Lower leg skin (tissue), 4 donors: ENCODE results near the gene COQ9. TPM values are rescaled to one million over a fixed set of nuclear protein-coding genes. Genes with fewer than 3 reads are reported as not detected.

Experiments used
- DNase-seq, 2 donors: peaks; one replicate each; pipeline ENCODE4 v3.0.0-alpha.2; 2019; ENCODE audit warnings: low spot score in 2 of 2
- H3K4me3 ChIP-seq: fragments of 200-600 bp; sonication (generic); 2 replicates; pipeline ENCODE4 v1.5.1; 2017; ENCODE audit warnings: mild to moderate bottlenecking, low read depth; ENCODE audit not compliant: poor library complexity, severe bottlenecking
- POLR2A ChIP-seq, 2 donors: fragments of 450-650 bp; IDR thresholded peaks; one replicate each; pipeline ENCODE4 v1.6.1; 2016 to 2017; ENCODE audit warnings: antibody characterized with exemption in 2 of 2, mild to moderate bottlenecking in 1 of 2, moderate library complexity in 1 of 2
- WGBS, 2 donors: methylation state at CpG; one replicate each; pipeline ENCODE4 v1.1.5; 2018; 5-methylcytosine and 5-hydroxymethylcytosine counted together
- intact Hi-C: fragments of 100-400 bp; cut with DNase I; formaldehyde crosslinking; loops from one replicate; pipeline ENCODE4 v1.15.0; 2023; ENCODE audit warnings: low total_unique reads
- total RNA-seq, 4 donors: library from RNA; depleted of rRNA; stranded (reverse); fragments of >200 nt; gene quantifications; one replicate each; pipeline ENCODE4 v1.1.0, GENCODE V29; 2016
- TF ChIP-seq, protein P1 (sequence below), 3 donors: fragments of 450-650 bp; IDR thresholded peaks; one replicate each; pipeline ENCODE4 v1.5.1; 2016; ENCODE audit warnings: antibody characterized with exemption in 3 of 3, mild to moderate bottlenecking in 3 of 3, moderate library complexity in 2 of 3

COQ9 gene
- total RNA-seq, 4 donors from 2014 or later: 38.7 to 55.3 (median 52.2) TPM

DNA sequence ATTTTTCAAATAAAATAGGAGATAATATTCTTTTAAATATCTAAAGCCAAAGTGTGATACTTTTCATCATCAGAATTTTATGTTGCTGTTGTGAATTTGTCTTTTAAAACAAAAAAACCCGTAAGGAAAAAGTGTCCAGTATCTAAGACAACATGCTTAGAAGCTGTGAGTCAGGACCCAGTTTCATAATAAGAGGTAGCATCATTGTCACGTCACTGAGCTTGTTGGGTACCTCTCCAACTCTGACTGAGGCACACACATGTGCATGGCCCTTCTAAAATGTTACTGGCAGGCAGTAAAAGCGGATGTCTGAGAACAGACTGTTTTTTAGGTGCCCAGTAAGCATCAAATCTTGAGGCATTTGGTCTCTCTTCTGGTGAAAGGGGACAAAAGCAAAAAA, 2.6 kb upstream of the COQ9 start:
- intact Hi-C loops: no loop called here
- DNase-seq: no peak
- TF ChIP-seq, protein P1, sequence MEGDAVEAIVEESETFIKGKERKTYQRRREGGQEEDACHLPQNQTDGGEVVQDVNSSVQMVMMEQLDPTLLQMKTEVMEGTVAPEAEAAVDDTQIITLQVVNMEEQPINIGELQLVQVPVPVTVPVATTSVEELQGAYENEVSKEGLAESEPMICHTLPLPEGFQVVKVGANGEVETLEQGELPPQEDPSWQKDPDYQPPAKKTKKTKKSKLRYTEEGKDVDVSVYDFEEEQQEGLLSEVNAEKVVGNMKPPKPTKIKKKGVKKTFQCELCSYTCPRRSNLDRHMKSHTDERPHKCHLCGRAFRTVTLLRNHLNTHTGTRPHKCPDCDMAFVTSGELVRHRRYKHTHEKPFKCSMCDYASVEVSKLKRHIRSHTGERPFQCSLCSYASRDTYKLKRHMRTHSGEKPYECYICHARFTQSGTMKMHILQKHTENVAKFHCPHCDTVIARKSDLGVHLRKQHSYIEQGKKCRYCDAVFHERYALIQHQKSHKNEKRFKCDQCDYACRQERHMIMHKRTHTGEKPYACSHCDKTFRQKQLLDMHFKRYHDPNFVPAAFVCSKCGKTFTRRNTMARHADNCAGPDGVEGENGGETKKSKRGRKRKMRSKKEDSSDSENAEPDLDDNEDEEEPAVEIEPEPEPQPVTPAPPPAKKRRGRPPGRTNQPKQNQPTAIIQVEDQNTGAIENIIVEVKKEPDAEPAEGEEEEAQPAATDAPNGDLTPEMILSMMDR (IDR thresholded peaks at IDR 0.05): no peak
- TF ChIP-seq POLR2A (IDR thresholded peaks at IDR 0.05): no peak
- no peak overlapping the region for H3K4me3 ChIP-seq
- WGBS, 2 donors: 62 to 68% methylated on average over 3 of the region's 3 CpGs

DNA sequence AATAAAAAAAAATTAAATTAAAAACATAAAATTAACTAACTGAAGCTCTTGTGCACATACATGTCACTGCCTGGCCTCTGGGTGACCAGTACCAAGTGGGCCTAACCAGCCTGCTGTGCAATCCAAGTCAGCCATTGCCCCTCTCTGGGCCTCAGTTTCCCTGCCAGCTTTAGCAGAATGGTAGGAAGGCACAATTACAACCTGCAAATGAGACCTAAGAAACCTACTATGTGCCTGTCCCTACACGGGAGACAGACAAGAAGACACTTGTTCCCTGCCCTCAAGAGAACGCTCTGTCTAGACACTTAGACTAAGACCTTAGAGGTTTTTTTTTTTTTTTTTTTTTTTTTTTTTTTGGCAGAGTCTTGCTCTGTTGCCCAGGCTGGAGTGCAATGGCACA, 1.8 kb upstream of the COQ9 start:
- intact Hi-C loops: no loop called here
- TF ChIP-seq, protein P1 (IDR thresholded peaks at IDR 0.05): no peak
- no peak for TF ChIP-seq POLR2A (IDR thresholded peaks at IDR 0.05)
- no peak for DNase-seq
- 92 to 93% methylated on average over 2 of the region's 2 CpGs for WGBS, 2 donors
- H3K4me3 ChIP-seq: no peak overlapping the region

DNA sequence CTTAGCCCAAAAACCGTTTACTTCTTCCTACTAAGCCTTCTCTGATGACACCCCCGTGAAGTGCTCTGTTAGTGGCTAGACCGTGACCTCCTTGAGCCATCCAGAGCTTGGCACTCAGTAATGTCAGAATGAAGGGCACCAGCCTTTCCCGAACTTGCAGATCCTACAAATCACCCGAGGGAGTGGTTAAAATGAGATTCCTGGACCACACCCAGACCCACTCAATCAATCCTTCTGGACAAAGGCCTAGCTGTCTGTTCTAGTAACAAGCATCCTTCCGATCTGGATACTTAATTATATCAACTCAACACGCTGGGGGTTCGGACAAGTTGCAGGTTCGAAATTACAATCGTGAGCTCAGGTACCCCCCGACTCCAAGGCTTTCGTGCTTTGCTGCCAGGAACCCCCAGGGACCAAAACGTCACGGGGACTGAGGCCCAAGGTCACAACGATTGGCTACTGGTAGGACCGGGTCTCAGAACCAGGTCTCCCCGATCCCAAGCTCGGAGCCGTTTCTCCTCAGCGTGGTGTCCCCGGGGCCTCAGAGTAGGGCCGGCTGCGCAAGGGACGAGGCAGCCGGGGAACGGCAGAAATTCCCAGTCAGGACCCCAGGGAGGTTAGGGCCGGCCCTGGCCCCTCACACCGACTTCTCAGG, 621 bp upstream of the COQ9 start:
- DNase-seq: peak in 1 of 2 donors; percentile 88
- intact Hi-C loops: no loop called here
- WGBS, 2 donors: 2% methylated on average over 20 to 28 of the region's 28 CpGs
- H3K4me3 ChIP-seq: peak overlapping the region; percentile 94
- TF ChIP-seq POLR2A (IDR thresholded peaks at IDR 0.05): no peak
- TF ChIP-seq, protein P1 (IDR thresholded peaks at IDR 0.05): no peak

DNA sequence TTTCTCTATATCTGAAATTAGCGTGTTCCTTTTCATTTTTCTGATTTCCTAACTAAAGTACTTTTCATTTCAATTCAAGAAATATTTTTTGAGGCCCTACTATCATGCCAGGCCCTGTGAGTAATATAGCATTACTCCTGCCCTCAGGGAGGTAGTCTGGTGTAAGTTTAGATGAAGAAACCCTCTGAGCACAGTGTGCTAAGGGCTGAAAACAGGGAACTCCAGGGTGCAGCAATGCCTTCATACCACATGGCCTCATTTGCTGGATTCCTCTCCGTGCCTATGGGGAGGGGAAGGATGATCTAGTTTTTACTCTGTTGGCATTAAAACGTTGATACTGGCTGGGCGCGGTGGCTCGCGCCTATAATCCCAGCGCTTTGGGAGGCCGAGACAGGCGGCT, 4.7 kb downstream of the COQ9 start:
- DNase-seq: no peak
- 91% methylated on average over 10 of the region's 10 CpGs for WGBS, 2 donors
- no peak overlapping the region for H3K4me3 ChIP-seq
- intact Hi-C loops: no loop called here
- no peak for TF ChIP-seq POLR2A (IDR thresholded peaks at IDR 0.05)
- TF ChIP-seq, protein P1 (IDR thresholded peaks at IDR 0.05): no peak

DNA sequence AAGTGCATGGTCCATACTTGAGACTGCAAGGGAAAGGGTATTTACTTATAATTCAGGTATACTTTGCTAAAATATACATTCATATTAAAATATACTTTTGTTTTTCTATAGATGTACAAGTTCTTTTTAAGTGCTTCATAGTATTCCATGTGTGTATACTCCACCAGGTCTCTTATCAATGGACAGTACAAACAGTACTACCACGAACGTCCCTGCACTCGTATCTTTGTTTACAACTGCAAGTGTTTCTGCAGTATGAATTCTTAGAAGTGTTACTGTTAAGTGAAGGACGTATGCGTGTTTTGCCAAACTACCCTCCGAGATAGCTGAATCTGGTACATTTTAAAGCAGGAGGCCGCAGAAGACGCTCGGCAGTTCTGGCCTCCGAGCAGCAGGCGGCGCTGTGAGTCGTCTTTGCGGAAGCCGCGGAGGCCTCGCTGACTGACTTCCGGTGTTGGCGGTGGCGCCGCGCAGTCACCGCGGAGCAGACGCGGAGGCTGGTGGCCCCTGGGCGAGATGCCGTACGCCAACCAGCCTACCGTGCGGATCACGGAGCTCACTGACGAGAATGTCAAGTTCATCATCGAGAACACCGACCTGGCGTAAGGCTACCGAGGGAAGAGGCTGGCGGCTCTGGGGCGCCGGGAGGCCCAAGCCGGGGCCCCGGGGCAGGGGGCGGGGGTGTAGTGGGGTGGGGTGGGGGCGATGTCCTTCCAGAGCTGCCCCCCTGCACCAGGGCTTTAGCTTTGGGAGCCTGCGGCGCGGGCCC, 15.1 kb downstream of the COQ9 start, which contains the start of gene POLR2C:
Gene POLR2C, plus strand, starts transcription at position 471 of the 769 bp plus-strand sequence. Its CDS starts 46 bp downstream, at position 517.
- H3K4me3 ChIP-seq: peak within 1 kb of the TSS; percentile 54
- TF ChIP-seq, protein P1 (IDR thresholded peaks at IDR 0.05): peak in 1 of 3 donors; percentile 95
- TF ChIP-seq POLR2A (IDR thresholded peaks at IDR 0.05): peak in 1 of 2 donors; percentile 81
- DNase-seq: peak; percentile 84 to 97
- WGBS, 2 donors: 2% methylated on average over 20 to 38 of the region's 47 CpGs
- intact Hi-C loops: no loop called here
